ENCODE results near the gene SMIM5.
"Not testable (repeated sequence)": the region's sequence is repeated elsewhere in the genome, so short reads cannot be mapped to it uniquely, and the experiment has no call there.

SMIM5 gene

DNA sequence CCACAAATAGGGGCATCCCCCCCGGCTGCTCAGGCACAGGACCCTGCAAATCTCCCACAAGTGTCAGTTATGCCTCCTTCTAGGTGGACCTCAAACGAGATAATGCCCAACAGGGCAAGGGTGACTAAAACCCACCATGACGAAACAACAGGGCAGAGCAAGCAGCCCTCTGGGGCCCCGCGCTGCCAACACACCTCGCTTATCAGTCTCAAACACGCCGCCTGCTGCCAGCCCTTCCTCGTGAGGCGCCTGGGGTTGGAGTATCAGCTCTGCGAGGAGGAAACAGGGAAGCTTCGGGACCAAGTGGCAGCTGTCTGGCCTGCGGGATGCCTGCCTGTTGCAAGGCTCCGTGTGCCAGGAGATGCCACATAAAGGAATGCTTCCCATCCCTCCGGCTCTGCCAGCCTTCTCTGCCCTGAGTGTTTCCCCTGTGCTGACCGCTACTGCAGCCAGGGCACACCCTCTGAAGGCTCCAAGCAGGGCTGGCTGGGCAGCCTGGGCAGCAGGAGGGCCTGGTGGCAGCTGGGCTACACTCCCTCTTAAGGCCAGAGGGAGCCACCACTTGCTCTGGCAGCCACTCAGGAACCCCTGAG lies 2.5 kb downstream of the SMIM5 start:
- DNase-seq (ENCODE audit: low read depth), result no peak
- no peak overlapping the region for H3K4me3 ChIP-seq (ENCODE audit: control insufficient read depth, low read depth, low read length)
- TF ChIP-seq, protein P1, sequence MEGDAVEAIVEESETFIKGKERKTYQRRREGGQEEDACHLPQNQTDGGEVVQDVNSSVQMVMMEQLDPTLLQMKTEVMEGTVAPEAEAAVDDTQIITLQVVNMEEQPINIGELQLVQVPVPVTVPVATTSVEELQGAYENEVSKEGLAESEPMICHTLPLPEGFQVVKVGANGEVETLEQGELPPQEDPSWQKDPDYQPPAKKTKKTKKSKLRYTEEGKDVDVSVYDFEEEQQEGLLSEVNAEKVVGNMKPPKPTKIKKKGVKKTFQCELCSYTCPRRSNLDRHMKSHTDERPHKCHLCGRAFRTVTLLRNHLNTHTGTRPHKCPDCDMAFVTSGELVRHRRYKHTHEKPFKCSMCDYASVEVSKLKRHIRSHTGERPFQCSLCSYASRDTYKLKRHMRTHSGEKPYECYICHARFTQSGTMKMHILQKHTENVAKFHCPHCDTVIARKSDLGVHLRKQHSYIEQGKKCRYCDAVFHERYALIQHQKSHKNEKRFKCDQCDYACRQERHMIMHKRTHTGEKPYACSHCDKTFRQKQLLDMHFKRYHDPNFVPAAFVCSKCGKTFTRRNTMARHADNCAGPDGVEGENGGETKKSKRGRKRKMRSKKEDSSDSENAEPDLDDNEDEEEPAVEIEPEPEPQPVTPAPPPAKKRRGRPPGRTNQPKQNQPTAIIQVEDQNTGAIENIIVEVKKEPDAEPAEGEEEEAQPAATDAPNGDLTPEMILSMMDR (conservative IDR thresholded peaks at IDR 0.05; ENCODE audit: control insufficient read depth, insufficient read depth, low read depth, low read length), result no peak

DNA sequence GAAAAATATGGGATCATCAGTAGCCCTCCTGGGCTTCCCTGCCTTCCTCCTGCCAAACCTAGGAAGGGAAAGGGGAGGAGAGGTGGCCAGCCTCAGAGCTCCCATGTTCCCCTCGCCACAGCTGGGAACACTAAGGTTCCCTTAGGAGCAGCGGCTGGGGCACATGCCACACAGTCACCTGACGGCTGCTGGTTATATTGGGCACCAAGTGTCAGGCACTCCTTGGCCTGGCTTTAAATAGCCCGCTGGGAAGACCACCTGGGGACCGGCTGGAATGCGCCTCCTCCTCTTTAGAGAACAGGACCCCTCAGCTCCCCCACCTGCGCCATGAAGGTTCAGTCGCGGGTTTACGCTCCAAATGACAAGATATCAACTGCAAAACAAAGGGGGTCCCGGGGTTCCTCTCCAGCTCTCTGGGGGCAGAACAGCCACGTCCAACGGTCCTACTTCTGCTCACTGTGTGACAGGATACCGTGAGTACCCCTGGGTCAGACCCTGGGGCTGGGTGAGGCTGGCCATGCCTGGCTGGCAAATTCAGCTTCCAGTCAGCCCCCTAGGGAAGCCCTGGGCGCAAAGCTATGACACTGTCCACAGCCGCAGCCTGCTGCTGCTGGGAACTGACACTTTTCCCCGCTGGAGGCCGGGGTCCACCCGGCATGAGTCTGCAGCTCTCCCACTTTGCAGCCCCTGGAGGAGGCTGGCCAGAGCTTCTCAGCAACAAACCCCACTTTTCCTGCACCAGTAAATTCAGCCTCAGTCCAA lies 3.3 kb downstream of the SMIM5 start:
- no peak overlapping the region for H3K4me3 ChIP-seq (ENCODE audit: control insufficient read depth, low read depth, low read length)
- DNase-seq (ENCODE audit: low read depth), result no peak
- TF ChIP-seq, protein P1 (conservative IDR thresholded peaks at IDR 0.05; ENCODE audit: control insufficient read depth, insufficient read depth, low read depth, low read length), result no peak

DNA sequence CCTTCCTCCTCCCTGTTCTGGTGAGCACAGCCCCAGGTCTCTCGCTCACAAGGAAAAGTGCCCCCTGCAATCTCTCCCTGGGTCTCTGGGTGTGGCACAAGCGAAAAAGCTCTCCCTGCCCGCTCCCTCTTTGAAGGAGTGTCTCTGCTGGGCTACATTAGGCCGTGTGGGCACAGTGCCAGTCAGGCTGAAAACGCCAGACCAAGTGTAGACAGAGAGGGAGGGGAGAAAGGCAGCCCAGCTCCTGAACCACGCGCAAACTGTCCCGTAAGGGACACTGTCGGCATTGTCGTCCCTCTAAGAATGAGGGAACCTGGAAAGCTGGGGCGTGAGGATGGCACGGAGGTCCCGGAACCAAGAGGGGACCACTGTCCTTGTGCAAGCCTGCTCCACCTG lies 3.9 kb downstream of the SMIM5 start:
- TF ChIP-seq, protein P1 (conservative IDR thresholded peaks at IDR 0.05; ENCODE audit: control insufficient read depth, insufficient read depth, low read depth, low read length), result no peak
- H3K4me3 ChIP-seq (ENCODE audit: control insufficient read depth, low read depth, low read length), result no peak overlapping the region
- DNase-seq (ENCODE audit: low read depth), result no peak

DNA sequence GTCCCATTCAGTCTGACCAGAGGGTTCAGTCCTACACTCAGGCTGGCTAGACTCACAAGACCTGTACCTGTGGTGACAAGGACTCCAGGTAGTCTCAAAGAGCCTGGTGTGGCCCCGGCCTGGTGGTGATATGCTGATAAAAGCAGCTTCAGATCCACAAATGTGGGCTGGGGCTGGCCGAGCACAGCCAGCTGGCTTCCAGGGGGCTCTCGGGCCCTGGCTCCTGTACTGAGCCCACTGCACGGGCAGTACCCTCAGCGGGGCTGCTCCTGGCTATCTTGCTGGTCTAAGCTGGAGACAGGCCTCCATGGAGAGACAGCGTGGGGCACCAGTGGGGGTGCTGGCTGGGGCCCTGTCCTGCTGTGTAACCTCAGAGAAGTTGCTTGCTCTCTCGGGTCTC lies 4.3 kb downstream of the SMIM5 start:
- no peak for DNase-seq (ENCODE audit: low read depth)
- H3K4me3 ChIP-seq (ENCODE audit: control insufficient read depth, low read depth, low read length), result no peak overlapping the region
- TF ChIP-seq, protein P1 (conservative IDR thresholded peaks at IDR 0.05; ENCODE audit: control insufficient read depth, insufficient read depth, low read depth, low read length), result no peak

DNA sequence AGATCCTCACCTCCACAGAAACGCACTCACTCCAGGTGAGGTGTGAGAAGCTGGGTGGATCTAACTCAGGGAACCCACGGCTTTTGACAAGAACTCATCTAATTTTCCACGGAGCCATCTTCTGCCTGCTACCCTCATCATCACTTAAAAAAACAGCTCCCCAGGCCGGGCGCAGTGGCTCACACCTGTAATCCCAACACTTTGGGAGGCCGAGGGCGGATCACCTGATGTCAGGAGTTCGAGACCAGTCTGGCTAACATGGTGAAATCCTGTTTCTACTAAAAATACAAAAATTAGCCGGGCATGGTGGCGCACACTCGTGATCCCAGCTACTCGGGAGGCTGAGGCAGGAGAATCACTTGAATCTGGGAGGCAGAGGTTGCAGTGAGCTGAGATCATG lies 4.8 kb downstream of the SMIM5 start:
- not testable (repeated sequence) for DNase-seq (ENCODE audit: low read depth); H3K4me3 ChIP-seq (ENCODE audit: control insufficient read depth, low read depth, low read length)

DNA sequence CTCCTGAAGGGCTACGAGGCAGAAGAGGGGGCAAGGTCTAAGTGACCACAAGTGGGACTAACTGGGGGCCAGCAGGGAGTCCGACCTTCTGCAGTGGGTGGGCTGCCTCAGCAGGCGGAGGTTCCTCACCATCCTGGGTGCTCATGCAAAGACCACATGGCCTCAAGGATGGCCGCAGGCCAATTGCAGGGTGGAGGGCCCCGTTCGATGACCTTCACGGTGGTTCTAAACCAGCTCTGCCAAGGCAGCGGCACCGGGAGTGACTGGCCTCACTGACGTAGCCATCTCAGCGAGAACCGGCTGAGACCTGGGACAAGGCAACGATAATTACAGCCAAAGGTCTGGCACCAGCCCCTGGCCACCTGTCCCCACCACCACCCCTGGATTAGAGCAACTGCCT lies 5.7 kb downstream of the SMIM5 start:
- TF ChIP-seq, protein P1 (conservative IDR thresholded peaks at IDR 0.05; ENCODE audit: control insufficient read depth, insufficient read depth, low read depth, low read length), result no peak
- no peak for DNase-seq (ENCODE audit: low read depth)
- no peak overlapping the region for H3K4me3 ChIP-seq (ENCODE audit: control insufficient read depth, low read depth, low read length)

DNA sequence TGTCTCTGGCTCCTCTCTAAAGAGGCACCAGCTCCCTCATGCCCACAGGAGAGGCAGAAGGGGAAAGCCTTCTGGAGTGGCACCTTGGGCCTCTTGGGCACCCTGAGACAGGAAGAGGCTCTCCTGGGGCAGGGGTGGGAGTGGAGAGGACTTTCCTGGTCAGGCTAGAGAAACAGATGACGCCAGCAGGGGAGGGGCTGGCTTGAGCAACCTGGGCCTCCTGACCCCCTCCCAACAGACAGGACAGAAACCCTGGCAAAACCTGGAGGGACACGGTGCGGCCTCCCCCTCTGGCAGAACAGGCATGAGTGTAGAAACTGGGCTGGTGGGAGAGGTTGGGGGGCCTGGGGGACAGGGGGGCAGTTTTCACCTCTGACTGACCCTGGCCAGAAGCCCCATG lies 6.1 kb downstream of the SMIM5 start:
- TF ChIP-seq, protein P1 (conservative IDR thresholded peaks at IDR 0.05; ENCODE audit: control insufficient read depth, insufficient read depth, low read depth, low read length), result no peak
- no peak for DNase-seq (ENCODE audit: low read depth)
- H3K4me3 ChIP-seq (ENCODE audit: control insufficient read depth, low read depth, low read length), result no peak overlapping the region

Measured in fibroblast of mammary gland (primary cell).